ENCODE measurements around the gene AMY2B. TPM values are rescaled to one million over a fixed set of nuclear protein-coding genes. Genes with fewer than 3 reads are reported as not detected.
"Not testable (repeated sequence)": the region's sequence is repeated elsewhere in the genome, so short reads cannot be mapped to it uniquely, and the experiment has no call there.

The AMY2B gene
- total RNA-seq, 2 donors from 2014 or later = 8.7 to 10.7 TPM

GRCh38 chr1:103584537-103584936, 13.1 kb downstream of the AMY2B start:
- intact Hi-C loops (cut with DNase I, micrococcal nuclease) = no loop called here
- no peak for ATAC-seq
- DNase-seq = no peak

DNA sequence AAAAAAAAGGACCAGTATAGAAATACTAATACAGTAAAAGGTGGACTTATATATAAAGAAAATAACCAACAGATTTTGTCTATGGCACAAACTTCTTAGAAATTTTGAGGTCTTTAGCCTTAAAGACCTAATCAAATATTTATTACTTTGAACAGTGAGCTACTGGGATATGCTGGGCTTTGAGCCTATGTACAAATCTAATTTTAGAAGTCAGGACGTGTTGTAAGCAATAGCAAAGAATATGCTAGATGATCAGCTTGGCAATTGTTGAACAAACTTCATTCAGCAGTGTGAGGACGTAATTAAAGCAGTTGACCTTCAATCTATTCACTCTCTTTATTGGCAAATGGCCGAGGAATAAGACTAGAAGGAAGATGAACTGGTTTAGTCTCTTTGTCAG, 31.4 kb downstream of the AMY2B start:
- intact Hi-C loops (cut with DNase I, micrococcal nuclease); DNase-seq; ATAC-seq: not testable (repeated sequence)

DNA sequence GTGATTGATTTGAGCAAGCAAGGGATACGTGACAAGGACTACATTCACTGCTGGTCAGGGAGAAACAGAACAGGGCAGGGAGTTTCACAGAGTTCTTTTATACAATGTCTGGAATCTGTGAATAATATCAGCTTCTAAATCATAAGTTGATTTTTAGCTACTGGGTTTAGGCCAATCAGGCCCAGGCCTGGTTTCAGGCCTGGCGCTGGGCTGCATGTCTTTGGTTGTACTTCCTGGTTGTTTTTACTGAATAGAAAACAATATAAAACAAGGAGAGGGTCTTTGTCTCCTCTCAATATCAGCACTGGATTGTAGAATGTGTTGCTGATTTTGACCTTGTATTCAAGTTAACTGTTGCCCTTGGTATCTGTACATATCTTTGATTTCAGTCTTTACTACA, 45.0 kb downstream of the AMY2B start:
- intact Hi-C loops (cut with DNase I, micrococcal nuclease) = no loop called here
- no peak for DNase-seq
- no peak for ATAC-seq

DNA sequence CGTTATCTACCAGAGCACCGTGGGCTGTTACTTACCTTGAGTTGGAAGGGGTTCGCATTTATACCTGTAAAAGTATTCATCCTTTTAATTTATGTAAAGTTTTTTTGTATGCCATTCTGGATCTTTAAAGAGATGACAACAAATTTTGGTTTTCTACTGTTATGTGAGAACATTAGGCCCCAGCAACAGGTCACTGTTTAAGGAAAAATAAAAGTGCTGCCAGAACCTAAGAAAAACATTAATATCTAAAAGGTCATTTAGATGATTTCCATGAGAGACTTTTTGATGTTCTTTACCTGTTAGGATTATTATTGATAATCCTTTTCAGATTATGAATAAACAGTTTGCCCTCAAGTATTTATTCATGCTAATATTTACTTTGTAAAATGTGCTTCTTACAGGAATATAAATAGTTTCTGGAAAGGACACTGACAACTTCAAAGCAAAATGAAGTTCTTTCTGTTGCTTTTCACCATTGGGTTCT, 45.6 kb downstream of the AMY2B start, which contains the start of gene AMY2A:
TSS of gene AMY2A (plus strand) at position 434 of the 484 bp plus-strand sequence. CDS start at position 448, 14 bp downstream.
- ATAC-seq; intact Hi-C loops (cut with DNase I, micrococcal nuclease); DNase-seq: not testable (repeated sequence)

- ATAC-seq; DNase-seq; intact Hi-C loops (cut with DNase I, micrococcal nuclease): not testable (repeated sequence)
Observed at GRCh38 chr1:103627436-103627835, 56.0 kb downstream of the AMY2B start.

Other genes starting within 250 kb of the AMY2B start
- 10 to 100 TPM; 20.5 to 22.7 TPM for gene RNPC3, start 45.9 kb upstream of the AMY2B start, total RNA-seq
- 1 to 10 TPM in 1 of 2 donors, not detected in 1; 2.5 TPM for gene AMY2A, start 45.8 kb downstream of the AMY2B start, total RNA-seq
- gene AMY1A, start 84.2 kb downstream of the AMY2B start, total RNA-seq = not detected
- gene AMY1B, start 124.6 kb downstream of the AMY2B start, total RNA-seq = not detected
- gene AMY1C, start 178.3 kb downstream of the AMY2B start, total RNA-seq = not detected